HG02852 (cell line): ENCODE results near the gene TRAPPC2.
"Not testable (repeated sequence)": the region's sequence is repeated elsewhere in the genome, so short reads cannot be mapped to it uniquely, and the experiment has no call there.

Experiments used
- ATAC-seq: cut with Tn5 transposase; IDR thresholded peaks from one replicate; pipeline ENCODE4 v1.9.1; 2021; ENCODE audit warnings: mild to moderate bottlenecking, moderate library complexity; ENCODE audit not compliant: unreplicated experiment

Gene TRAPPC2

DNA sequence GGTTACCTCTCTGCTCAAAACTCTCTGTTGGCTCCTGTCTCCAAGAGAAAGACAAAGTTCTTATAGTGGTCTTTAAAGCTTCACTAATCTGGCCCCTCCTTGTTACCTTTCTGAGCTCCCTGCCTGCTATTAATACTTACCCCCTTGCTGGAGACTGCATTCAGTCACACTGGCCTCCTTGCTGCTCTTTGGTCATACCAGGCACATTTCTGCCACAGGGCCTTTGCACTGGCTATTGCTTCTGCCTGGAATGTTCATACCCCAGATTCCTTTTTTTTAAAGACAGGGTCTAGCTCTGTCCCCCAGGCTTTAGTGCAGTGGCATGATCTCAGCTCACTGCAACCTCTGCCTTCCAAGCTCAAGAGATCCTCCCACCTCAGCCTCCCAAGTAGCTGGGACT, 61.4 kb downstream of the TRAPPC2 start:
- ATAC-seq: no peak

GRCh38 chrX:13670197-13670596, 64.2 kb downstream of the TRAPPC2 start:
- ATAC-seq: no peak

DNA sequence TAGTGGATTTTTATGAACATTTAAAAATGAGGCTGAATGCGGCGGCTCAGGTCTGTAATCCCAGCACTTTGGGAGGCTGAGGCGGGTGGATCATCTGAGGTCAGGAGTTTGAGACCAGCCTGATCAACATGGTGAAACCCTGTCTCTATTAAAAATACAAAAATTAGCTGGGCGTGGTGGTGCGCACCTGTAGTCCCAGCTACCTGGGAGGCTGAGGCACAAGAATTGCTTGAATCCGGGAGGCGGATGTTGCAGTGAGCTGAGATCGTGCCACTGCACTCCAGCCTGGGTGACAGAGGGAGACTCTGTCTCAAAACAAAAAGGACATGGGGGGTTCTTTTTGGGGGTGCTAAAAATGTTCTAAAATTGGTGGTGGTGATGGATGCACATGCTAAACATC, 64.7 kb downstream of the TRAPPC2 start:
- ATAC-seq: not testable (repeated sequence)

DNA sequence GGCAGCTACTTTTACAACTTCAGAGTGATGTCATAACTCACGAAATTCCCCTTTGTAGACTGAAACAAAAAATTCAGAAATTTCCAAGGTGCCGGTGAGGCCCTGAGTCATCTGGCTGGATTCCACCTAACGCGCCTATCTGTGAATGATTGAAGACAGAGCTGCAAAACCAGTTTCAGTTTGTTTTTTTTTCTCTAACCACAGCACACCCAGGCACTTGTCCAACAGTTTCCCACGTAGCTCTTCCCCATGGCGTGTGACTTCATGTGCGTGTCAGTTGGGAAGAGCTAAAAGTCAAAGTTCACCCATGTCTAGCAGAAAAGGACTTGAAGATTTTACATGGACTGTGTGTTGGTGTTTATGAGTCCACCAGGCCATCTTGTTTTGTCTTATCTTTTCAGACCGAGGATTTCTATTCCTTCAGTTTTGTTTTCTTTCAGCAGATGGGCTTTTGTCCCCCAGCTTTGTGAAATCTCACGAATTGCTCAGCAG, 65.1 kb downstream of the TRAPPC2 start:
- ATAC-seq: peak; percentile 77

GRCh38 chrX:13667919-13668318, 66.5 kb downstream of the TRAPPC2 start:
- ATAC-seq: no peak

GRCh38 chrX:13666836-13667235, 67.6 kb downstream of the TRAPPC2 start:
- ATAC-seq: no peak

GRCh38 chrX:13664020-13664419, 70.4 kb downstream of the TRAPPC2 start:
- ATAC-seq: no peak

DNA sequence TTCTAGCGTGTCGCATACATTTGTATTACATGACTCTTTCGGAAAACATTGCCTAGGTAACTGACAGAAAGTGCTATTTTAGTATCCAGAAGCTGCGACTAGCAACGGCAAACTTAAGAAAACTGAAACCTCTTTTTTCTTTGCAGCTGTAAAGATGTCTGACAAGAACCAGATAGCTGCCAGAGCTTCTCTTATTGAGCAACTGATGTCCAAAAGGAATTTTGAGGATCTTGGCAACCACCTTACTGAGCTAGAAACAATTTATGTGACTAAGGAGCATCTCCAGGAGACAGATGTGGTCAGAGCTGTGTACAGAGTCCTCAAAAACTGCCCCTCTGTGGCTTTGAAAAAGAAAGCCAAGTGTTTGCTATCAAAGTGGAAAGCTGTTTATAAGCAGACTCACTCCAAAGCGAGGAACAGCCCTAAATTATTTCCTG, 72.0 kb downstream of the TRAPPC2 start:
- ATAC-seq: peak; percentile 61
